ENCODE results near the gene DDC.

DDC gene

GRCh38 chr7:50454968-50455367 is 110.2 kb downstream of the DDC start:
- no peak for DNase-seq (ENCODE audit: low read depth)

DNA sequence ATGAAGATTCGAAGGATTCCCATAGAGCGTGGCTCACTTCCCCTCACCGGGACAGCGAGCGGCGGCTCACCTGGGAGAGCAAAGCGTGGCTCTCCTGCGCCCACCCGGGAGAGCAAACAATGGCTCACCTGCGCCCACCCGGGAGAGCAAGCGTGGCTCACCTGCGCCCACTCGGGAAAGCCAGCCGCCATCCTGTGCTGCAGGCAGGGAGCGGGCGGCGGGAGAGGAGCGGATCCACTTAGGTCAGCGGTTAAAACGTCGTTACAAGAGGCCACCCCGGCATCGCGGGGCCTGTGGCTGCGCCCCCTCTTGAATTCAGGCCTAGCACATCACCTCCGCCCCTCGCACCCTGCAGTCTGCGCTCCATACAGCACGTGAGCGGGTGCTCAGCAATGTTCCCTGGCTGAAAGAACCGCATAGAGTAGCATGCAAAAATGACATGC is 114.6 kb downstream of the DDC start:
- DNase-seq (ENCODE audit: low read depth) = peak; percentile 15

GRCh38 chr7:50449881-50450589 is 115.2 kb downstream of the DDC start, which contains the start of gene FIGNL1:
TSS of gene FIGNL1 (minus strand) at chr7:50450350. CDS start at chr7:50447287, 3,063 bp downstream.
- peak; percentile 74 for DNase-seq (ENCODE audit: low read depth)

DNA sequence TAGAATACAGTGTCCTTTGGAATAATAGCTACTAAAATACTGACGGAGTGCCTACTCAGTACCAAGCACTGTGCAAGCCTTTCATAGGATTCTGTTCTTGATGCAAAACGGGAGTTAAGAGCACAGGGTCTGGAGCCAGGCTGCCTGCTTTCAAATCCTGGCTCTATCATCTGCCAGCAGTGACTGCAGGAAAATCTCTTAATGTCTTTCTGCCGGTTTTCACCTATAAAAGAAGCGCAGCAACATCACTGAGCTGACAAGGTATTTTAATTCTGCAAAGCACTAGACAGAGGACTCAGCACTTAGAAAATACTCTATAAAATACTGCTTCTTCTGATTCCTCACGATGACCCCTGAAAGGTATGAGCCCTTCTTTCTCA is 115.7 kb downstream of the DDC start:
- no peak for DNase-seq (ENCODE audit: low read depth)

DNA sequence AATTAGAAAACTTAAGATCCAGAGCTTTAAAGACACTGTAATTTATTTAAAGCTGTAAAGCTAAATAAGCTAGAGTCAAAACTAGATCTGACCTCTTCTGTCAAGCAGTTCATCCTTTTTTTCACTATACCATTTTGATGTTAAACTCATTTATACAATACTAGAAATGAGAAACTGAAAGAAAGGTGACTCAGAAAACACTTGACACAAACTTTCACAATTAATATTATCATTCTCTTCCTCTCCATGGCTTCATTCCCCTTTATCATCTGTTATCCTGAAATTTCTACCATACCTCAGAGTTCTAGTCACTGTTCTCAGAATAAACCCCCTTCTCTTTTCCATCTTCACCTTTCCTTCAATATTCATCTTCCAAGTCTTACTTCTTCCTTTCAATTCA is 116.4 kb downstream of the DDC start:
- no peak for DNase-seq (ENCODE audit: low read depth)

DNA sequence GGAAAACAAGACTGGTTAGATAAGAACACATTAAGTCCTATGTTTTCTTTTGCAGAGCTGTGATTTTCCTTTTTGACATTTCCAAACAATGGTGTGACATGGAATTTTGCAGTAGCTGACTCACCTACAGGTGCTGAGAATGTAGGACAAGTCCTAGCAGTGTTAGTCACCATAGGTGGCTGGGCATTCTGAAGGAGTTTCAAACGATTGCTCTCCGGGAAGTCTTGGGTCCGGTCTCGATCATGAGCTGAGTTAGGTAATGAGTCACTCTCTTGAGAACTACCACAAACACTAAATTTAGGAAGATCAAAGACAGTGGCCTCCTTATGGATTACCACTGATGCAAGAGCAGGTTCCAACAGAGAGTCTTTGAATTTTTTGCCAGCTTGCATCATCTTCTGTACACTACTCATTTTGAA is 118.7 kb downstream of the DDC start:
- DNase-seq (ENCODE audit: low read depth) = peak; percentile 41

- peak; percentile 89 for DNase-seq (ENCODE audit: low read depth)
Observed at GRCh38 chr7:50436133-50436806, 128.9 kb downstream of the DDC start.

DNA sequence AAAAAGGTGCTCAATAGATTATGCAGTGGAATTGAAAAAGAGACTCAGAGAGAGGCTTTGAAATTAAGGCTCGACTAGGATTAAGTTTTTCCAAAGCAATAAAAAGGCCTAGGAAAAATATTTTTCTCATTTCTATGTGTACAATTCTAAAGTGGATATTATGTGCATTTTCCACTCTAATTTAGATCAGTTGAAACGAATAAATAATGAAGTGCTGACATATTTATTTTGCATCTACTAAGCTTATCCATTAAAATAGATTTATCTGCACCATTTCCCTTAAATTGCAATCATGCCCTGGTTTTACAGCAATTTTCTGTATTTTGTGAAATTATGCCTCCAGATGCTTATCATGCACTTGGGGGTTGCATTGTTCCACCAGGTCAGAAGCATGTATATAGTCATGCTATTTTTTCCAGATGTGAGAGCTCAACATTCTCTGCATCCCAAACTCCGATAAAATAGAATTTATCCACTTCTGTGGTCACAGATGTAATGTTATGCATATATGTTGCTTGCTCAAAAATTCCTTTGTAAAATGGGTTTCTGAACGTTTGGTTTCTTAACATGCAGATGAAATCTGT is 133.4 kb downstream of the DDC start:
- DNase-seq (ENCODE audit: low read depth) = no peak

GRCh38 chr7:50431316-50431715 is 133.9 kb downstream of the DDC start:
- DNase-seq (ENCODE audit: low read depth) = no peak

DNA sequence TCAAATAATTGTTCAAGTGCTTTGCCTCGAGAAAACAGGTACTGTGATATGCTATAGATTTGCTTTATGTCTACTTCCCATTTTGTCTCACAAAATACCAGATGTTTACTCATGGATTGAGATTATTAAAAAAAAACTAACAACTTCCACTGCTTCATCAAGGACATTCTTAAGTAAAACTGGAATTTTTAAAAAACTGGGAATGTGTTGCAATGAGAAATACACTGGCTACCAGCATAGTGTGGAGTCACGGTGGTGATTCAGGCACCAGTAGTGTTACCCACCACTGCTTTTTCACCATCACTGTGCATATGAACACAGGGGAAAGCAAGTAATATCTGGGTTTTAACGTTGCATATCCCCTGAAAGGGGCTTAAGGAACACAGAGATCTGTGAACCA is 136.3 kb downstream of the DDC start:
- no peak for DNase-seq (ENCODE audit: low read depth)

- no peak for DNase-seq (ENCODE audit: low read depth)
Observed at GRCh38 chr7:50427518-50427917, 137.7 kb downstream of the DDC start.

GRCh38 chr7:50426280-50427045 is 138.7 kb downstream of the DDC start:
- no peak for DNase-seq (ENCODE audit: low read depth)

DNA sequence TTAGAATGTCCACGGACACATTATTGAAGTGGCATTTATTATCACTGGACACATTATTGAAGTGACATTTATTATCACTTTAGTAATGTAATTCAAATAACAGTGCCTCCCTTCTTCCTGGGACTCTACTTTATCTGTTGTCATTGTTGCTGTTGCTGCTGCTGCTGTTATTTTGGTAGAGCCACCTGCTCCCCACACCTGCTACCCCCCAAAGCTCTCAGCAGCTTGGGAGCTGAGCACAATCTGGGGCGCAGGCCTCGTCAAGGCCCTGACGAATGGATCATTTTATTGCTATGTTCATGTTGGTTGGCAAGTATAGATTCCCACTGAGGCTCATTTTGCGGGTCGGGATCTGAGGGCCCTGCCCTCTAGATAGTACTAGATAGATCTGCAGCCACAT is 139.9 kb downstream of the DDC start:
- DNase-seq (ENCODE audit: low read depth) = no peak

DNA sequence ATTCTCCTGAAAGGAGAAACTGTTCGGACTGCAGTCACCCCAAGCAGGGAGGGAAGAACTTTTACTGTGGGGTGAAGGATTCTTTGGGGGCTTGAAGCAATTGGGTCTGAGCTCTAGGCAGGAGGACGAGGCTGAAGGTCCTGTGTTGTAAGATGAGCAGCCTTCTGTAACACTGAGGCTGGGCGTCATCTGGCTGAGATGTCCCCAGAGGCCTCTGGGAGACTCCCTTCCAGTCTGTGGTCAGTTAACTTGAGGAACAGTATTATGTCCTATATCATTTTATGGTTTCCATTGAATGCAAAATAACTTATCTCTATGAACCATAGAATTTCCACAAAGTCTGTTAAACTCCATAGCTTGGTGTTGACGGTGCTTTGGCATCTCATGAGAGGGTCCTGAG is 141.3 kb downstream of the DDC start:
- no peak for DNase-seq (ENCODE audit: low read depth)

GRCh38 chr7:50422858-50423257 is 142.3 kb downstream of the DDC start:
- no peak for DNase-seq (ENCODE audit: low read depth)

DNA sequence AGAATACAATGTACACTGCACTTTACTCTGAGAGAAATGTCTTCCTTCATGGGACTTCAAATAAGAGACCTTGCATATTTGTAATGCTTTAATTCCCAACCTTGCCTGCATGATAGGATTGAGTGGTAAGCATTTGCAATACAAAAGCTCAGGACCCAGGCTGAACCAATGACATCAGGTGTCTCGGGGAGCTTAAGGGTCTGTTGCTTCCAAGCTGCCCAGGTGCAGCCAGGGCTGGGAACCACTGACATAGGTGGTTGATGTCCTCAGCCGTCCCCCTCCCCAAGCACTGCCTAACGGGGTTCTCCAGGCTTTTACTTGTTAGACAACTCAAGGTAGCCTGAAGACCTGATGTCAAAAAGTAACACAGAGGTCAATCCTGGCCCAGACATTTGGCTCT is 144.2 kb downstream of the DDC start:
- DNase-seq (ENCODE audit: low read depth) = no peak

DNA sequence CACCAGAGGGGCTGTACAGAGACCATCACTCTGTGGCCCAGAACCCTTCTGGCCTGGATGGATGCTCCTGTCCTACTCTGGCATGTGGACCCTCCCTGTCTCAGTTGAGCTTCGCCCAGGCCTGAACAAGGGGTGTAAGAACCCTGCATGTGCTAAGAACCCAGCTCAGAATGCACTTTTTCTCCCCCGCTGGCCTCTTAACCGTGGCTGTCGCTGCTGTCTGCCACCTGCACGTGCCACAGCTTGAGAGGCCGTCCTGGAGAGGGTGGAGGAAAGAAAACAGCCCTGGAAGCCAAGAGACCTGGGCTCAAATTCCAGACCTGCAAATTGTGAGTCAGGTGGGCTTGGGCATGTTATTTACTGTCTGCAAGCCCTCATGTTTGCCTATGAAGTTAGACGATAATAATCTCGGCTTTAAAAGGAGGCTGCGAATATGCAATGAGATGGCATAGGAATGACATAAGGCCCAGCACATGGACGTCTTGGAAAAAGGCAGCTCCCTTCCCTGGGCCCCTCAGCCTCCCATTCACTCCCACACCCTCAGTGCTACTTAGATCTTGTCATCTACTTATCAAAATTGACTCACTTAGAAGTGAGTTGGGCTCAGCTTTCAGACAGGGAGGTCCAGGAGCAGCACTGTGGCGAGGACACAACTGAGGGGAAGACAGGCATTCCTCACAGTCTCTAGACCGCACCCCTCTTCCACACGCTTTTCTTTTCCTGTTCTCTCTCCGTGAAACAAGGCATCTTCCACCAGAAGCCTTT is 146.5 kb downstream of the DDC start:
- no peak for DNase-seq (ENCODE audit: low read depth)

DNA sequence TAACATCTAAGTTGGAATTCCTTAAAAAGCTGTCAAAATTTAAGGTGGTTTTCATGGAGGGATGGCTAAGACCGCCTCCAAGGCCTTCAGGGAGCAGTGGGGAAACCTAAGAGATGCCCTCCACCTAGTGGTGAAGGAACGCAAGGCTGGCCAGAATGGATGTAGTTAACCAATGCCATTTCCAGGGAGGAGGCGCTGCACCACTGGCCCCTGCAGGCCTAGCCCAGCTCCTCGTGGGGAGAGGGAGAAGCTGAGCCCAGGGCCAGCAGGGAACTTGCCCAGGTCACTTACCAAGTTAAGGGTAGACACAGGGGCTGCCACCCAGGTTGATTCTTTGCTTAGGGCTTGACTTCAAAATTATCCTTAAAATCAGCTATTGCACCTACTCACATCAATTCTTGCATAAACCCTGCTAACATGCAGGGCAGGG is 147.1 kb downstream of the DDC start:
- DNase-seq (ENCODE audit: low read depth) = peak; percentile 74

DNA sequence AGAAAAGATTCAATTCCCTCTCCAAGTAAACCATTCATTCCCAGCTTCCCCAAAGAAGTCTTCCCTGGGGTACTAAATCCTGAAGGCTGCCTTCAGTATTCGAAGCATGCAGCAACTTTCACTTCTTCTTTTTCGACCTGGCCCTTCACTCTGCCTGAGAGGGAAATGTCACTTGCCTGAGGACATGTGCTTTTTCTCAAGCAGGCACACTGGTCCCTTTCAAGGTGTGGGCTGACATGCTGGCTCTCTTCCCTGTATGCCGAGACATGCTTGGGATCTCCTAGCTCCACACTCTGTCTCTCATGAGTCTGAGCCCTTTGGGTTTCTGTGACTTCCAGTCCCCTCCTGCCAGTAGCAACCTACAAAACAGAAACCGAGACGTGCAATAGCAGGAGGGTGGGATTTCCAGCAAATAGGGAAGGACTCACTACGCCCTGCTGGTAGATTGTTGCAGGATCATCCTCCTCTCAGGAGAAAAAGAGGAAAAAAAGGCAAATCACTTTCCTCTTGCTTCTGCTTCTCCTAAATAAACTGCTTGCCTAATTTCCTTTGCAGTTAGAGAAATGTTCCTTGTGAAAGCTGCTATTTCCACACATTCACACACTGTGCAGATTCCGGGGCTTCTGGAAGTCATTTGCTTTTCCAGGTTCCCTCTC is 148.6 kb downstream of the DDC start:
- DNase-seq (ENCODE audit: low read depth) = no peak

DNA sequence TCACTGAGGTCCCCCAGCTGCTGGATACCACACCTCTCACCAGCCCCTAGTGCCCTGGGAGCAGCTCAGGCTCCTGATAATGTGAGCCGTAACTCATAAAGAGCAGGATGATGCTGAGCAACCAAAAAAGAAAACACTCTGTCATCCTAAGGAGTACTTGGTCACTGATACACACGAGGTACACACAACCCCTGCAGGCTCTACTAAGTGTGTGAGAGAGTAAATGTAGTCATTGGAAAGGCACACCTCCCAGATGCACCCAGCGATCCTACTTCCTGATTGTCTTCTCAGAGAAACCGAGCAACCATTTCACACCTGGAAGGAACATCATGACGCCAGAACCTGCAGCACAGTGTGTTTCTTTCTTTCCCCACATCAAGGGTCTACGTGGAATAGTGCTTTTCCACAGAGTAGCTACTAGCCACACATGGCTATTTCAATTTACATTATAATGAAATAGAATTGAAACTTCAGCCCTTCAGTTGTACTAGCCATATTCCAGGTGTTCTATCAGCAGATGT is 149.3 kb downstream of the DDC start:
- no peak for DNase-seq (ENCODE audit: low read depth)

GRCh38 chr7:50413561-50413960 is 151.6 kb downstream of the DDC start:
- DNase-seq (ENCODE audit: low read depth) = no peak

Measured in EH (cell line).